WTC11 (cell line): ENCODE data around the gene DOK7.

Experiments used
- CBFB ChIP-seq: sonication (generic); formaldehyde crosslinking; IDR thresholded peaks from 2 replicates; pipeline ENCODE4 v1.8.1; 2022; ENCODE audit warnings: mild to moderate bottlenecking, low read depth, missing genetic modification reagents
- CTCF ChIP-seq: fragments of 200-600 bp; IDR thresholded peaks from 2 replicates; pipeline ENCODE4 v1.8.0; 2022; ENCODE audit warnings: antibody characterized with exemption
- GABPB1 ChIP-seq: sonication (generic); formaldehyde crosslinking; IDR thresholded peaks from 2 replicates; pipeline ENCODE4 v1.8.1; 2023; ENCODE audit warnings: mild to moderate bottlenecking, missing genetic modification reagents
- NR2C2 ChIP-seq: sonication (generic); formaldehyde crosslinking; IDR thresholded peaks from 2 replicates; pipeline ENCODE4 v1.8.0; 2022; ENCODE audit warnings: mild to moderate bottlenecking, missing genetic modification reagents
- PRDM15 ChIP-seq: sonication (generic); formaldehyde crosslinking; IDR thresholded peaks from 2 replicates; pipeline ENCODE4 v1.8.0; 2022; ENCODE audit warnings: missing genetic modification reagents
- PREB ChIP-seq: sonication (generic); formaldehyde crosslinking; IDR thresholded peaks from 2 replicates; pipeline ENCODE4 v1.8.1; 2022; ENCODE audit warnings: mild to moderate bottlenecking, missing genetic modification reagents, moderate library complexity, borderline replicate concordance
- USF1 ChIP-seq: sonication (generic); formaldehyde crosslinking; IDR thresholded peaks from 2 replicates; pipeline ENCODE4 v1.8.0; 2022; ENCODE audit warnings: mild to moderate bottlenecking, missing genetic modification reagents

GRCh38 chr4:3445829-3446545, 17.1 kb upstream of the DOK7 start:
- TF ChIP-seq CTCF (no peak), USF1 (CRISPR knock-in tag) (no peak), PREB (CRISPR knock-in tag) (no peak), NR2C2 (no peak), PRDM15 (no peak), CBFB (CRISPR knock-in tag) (no peak), GABPB1 (CRISPR knock-in tag) (no peak)
